Hematopoietic multipotent progenitor cell treated with erythropoietin and hydrocortisone succinate and interleukin-3 and kit ligand, for 8 days (in vitro differentiated cells): Measurements from ENCODE around the gene UBE2C.
A peak's percentile ranks its signal among the peaks of the same experiment; 100 is the strongest.

Experiments
- DNase-seq: peaks from one replicate; pipeline ENCODE4 v3.0.0-alpha.2; 2015

The UBE2C gene

GRCh38 chr20:45861221-45862075 is 49.0 kb downstream of the UBE2C start:
- DNase-seq = peak; percentile 78

DNA sequence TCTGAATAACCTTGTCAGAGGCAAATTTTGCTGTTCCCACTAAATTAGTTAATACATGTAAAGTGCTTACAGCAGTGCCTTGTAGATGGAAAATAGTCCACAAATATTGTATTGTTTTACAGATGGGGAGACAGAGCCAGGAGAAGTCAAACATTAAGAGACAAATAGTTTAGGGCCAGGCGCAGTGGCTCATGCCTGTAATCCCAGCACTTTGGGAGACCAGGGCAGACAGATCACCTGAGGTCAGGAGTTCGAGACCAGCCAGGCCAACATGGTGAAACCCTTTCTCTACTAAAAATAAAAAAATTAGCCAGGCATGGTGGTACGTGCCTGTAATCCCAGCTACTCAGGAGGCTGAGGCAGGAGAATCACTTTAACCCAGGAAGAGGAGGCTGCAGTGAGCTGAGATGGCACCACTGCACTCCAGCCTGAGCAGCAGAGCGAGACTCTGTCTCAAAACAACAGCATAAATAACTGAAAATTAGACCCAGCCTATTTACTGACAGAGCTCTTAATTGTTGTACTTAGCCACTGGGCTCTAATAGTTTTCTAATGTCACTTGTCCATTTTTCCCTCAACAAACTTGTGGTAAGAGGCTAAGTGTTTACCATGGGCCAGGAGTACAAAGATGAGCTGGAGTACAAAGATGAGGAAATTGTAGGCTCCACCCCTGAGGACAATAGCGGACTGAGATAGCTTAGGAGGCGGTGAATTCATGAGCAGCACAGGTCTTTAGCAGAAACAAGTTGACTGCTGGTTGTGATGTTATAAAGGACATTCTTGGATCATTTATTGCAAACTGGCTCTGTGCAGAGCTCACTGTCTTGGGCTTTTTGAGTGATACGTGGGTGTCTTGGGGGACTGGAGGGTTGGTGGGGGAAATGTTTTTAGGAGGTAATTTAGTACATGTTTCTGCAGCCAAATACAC is 51.4 kb downstream of the UBE2C start:
- DNase-seq = no peak

DNA sequence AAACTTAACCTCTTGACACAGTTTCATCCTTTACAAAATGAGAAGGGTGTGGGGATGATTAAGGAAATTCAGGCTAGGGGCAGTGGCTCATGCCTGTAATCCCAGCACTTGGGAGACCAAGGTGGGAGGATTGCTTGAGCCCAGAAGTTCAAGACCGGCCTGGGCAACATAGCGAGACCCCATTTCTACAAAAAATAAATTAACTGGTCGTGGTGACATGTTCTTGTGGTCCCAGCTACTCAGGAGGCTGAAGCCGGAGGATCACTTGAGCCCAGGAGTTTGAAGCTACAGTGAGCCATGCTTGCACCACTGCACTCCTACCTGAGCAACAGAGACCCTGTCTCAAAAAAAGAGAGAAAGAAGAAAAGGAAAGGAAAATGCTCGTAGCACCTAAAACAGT is 54.0 kb downstream of the UBE2C start:
- DNase-seq = no peak
